IMR-90 (cell line): ENCODE data around the gene CERS6. TPM values are rescaled to one million over a fixed set of nuclear protein-coding genes. Genes with fewer than 3 reads are reported as not detected.

Experiments
- ATAC-seq: fragments of 200-7000 bp; cut with Tn5 transposase; 2 replicates; pipeline ENCODE4 v1.9.1; 2020; ENCODE audit warnings: low read depth, mild to moderate bottlenecking, moderate library complexity
- BruUV-seq: library from RNA; stranded (reverse); fragments of 400-500 nt; replicated peaks from 2 replicates; lab custom pipeline; 2021; lab: Mats Ljungman, UMichigan
- CTCF ChIA-PET: fragments of 300-600 bp; formaldehyde crosslinking; extraction: SDS; loops from one replicate; lab custom pipeline; 2021; ENCODE audit warnings: antibody characterized with exemption; lab: Yijun Ruan, JAX
- POLR2A ChIA-PET: fragments of 300-600 bp; sonication (Branson Sonifier 250); formaldehyde crosslinking; loops from one replicate; lab custom pipeline; 2022; ENCODE audit warnings: antibody characterized with exemption; ENCODE audit not compliant: unreplicated experiment; lab: Charles Lee
- DNase-seq: peaks from one replicate; pipeline ENCODE4 v3.0.0; 2013
- H2AFZ ChIP-seq: replicated peaks from 2 replicates; pipeline ENCODE3; 2013; ENCODE audit warnings: low read length, mild to moderate bottlenecking; ENCODE audit not compliant: poor library complexity
- H2AK5ac ChIP-seq: 2 replicates; pipeline ENCODE4 v1.6.1; 2013; ENCODE audit warnings: low read depth, low read length, inconsistent platforms
- H2AK9ac ChIP-seq: replicated peaks from 2 replicates; pipeline ENCODE3; 2013; ENCODE audit warnings: mild to moderate bottlenecking, low read depth, low read length, moderate library complexity; ENCODE audit not compliant: poor library complexity
- H2BK120ac ChIP-seq: 2 replicates; pipeline ENCODE4 v1.6.1; 2013; ENCODE audit warnings: low read depth, low read length, inconsistent platforms
- H2BK15ac ChIP-seq: 3 replicates; pipeline ENCODE4 v1.6.1; 2013; ENCODE audit warnings: low read depth, low read length, inconsistent platforms
- H2BK20ac ChIP-seq: 2 replicates; pipeline ENCODE4 v1.6.1; 2013; ENCODE audit warnings: low read depth, mild to moderate bottlenecking, inconsistent platforms, low read length, moderate library complexity
- H2BK5ac ChIP-seq: 2 replicates; pipeline ENCODE4 v1.6.1; 2013; ENCODE audit warnings: mild to moderate bottlenecking, low read depth, low read length, inconsistent platforms; ENCODE audit not compliant: poor library complexity, severe bottlenecking
- H3K14ac ChIP-seq: replicated peaks from 2 replicates; pipeline ENCODE4 v1.6.1; 2013; ENCODE audit warnings: low read depth, low read length, inconsistent platforms
- H3K18ac ChIP-seq: 2 replicates; pipeline ENCODE4 v1.6.1; 2013; ENCODE audit warnings: low read depth, low read length, control low read depth
- H3K23ac ChIP-seq: 2 replicates; pipeline ENCODE4 v1.6.1; 2013; ENCODE audit warnings: low read depth, low read length, inconsistent platforms
- H3K27ac ChIP-seq: 2 replicates; pipeline ENCODE4 v1.5.1; 2013; ENCODE audit warnings: mild to moderate bottlenecking, control low read depth, low read length; ENCODE audit not compliant: insufficient read depth
- H3K27me3 ChIP-seq: 2 replicates; pipeline ENCODE4 v1.6.1; 2013; ENCODE audit warnings: low read length; ENCODE audit not compliant: control insufficient read depth, insufficient read depth
- H3K36me3 ChIP-seq: 2 replicates; pipeline ENCODE4 v1.6.1; 2013; ENCODE audit warnings: low read length, mixed read lengths; ENCODE audit not compliant: control insufficient read depth, insufficient read depth
- H3K4ac ChIP-seq: 2 replicates; pipeline ENCODE4 v1.6.1; 2013; ENCODE audit warnings: low read depth, low read length, inconsistent platforms
- H3K4me1 ChIP-seq: 2 replicates; pipeline ENCODE4 v1.6.1; 2013; ENCODE audit warnings: low read length, mixed read lengths; ENCODE audit not compliant: control insufficient read depth, insufficient read depth
- H3K4me2 ChIP-seq: 2 replicates; pipeline ENCODE4 v1.6.1; 2013; ENCODE audit warnings: low read depth, mild to moderate bottlenecking, control low read depth, low read length, moderate library complexity
- H3K4me3 ChIP-seq: 2 replicates; pipeline ENCODE4 v1.5.1; 2013; ENCODE audit warnings: low read depth, mild to moderate bottlenecking, control low read depth, low read length, moderate library complexity; ENCODE audit not compliant: insufficient read depth
- H3K56ac ChIP-seq: 2 replicates; pipeline ENCODE4 v1.6.1; 2013; ENCODE audit warnings: low read length, inconsistent platforms; ENCODE audit not compliant: insufficient read depth; ENCODE audit errors: extremely low read depth
- H3K79me1 ChIP-seq, 2 experiments: 2 replicates each; pipeline ENCODE4 v1.6.1; 2013; ENCODE audit warnings: low read length in 2 of 2, inconsistent platforms in 1 of 2, low read depth in 1 of 2
- H3K9ac ChIP-seq: 2 replicates; pipeline ENCODE4 v1.6.1; 2013; ENCODE audit warnings: low read depth, low read length, control low read depth
- H3K9me1 ChIP-seq: 2 replicates; pipeline ENCODE4 v1.6.1; 2013; ENCODE audit warnings: low read length, inconsistent platforms; ENCODE audit not compliant: insufficient read depth
- H3K9me3 ChIP-seq: 2 replicates; pipeline ENCODE4 v1.6.1; 2013; ENCODE audit warnings: low read length; ENCODE audit not compliant: control insufficient read depth, insufficient read depth
- H4K20me1 ChIP-seq: 2 replicates; pipeline ENCODE4 v1.6.1; 2013; ENCODE audit warnings: low read length, inconsistent platforms; ENCODE audit not compliant: insufficient read depth
- H4K5ac ChIP-seq: 2 replicates; pipeline ENCODE4 v1.6.1; 2013; ENCODE audit warnings: mild to moderate bottlenecking, low read depth, low read length, control low read depth
- H4K8ac ChIP-seq, 2 experiments: 2 replicates each; pipeline ENCODE4 v1.6.1; 2013; ENCODE audit warnings: low read depth in 2 of 2, low read length in 2 of 2, control low read depth in 1 of 2, inconsistent platforms in 1 of 2
- H4K91ac ChIP-seq: 2 replicates; pipeline ENCODE4 v1.6.1; 2013; ENCODE audit warnings: low read depth, low read length, inconsistent platforms; ENCODE audit not compliant: insufficient read depth
- BHLHE40 ChIP-seq: fragments of 150-350 bp; IDR thresholded peaks from 2 replicates; pipeline ENCODE4 v1.6.1; 2016; ENCODE audit warnings: mild to moderate bottlenecking, low read depth, low read length
- CEBPB ChIP-seq: IDR thresholded peaks from 2 replicates; pipeline ENCODE4 v1.6.1; 2012; ENCODE audit warnings: low read depth, low read length, improper control_type of control experiment
- CHD1 ChIP-seq: IDR thresholded peaks from 2 replicates; pipeline ENCODE4 v1.6.1; 2012; ENCODE audit warnings: low read depth, low read length, improper control_type of control experiment
- CTCF ChIP-seq: conservative IDR thresholded peaks from 2 replicates; pipeline ENCODE4 v1.5.1; 2012; ENCODE audit warnings: mild to moderate bottlenecking, low read depth, low read length, improper control_type of control experiment
- ELK1 ChIP-seq: fragments of 150-350 bp; IDR thresholded peaks from 2 replicates; pipeline ENCODE4 v1.6.1; 2016; ENCODE audit warnings: low read depth, mild to moderate bottlenecking, low read length, moderate library complexity, borderline replicate concordance
- FOS ChIP-seq: fragments of 150-350 bp; IDR thresholded peaks from 2 replicates; pipeline ENCODE4 v1.6.1; 2016; ENCODE audit warnings: low read depth, low read length
- MAFK ChIP-seq: IDR thresholded peaks from 2 replicates; pipeline ENCODE4 v1.6.1; 2012; ENCODE audit warnings: low read depth, low read length, improper control_type of control experiment
- MAZ ChIP-seq: IDR thresholded peaks from 2 replicates; pipeline ENCODE4 v1.6.1; 2012; ENCODE audit warnings: low read depth, mild to moderate bottlenecking, low read length, improper control_type of control experiment, moderate library complexity, borderline replicate concordance
- MXI1 ChIP-seq: IDR thresholded peaks from 2 replicates; pipeline ENCODE4 v1.6.1; 2012; ENCODE audit warnings: low read depth, mild to moderate bottlenecking, low read length, moderate library complexity, borderline replicate concordance
- NFE2L2 ChIP-seq: fragments of 150-350 bp; IDR thresholded peaks from 2 replicates; pipeline ENCODE4 v1.6.1; 2016; ENCODE audit warnings: low read depth, mild to moderate bottlenecking, low read length
- POLR2A ChIP-seq: IDR thresholded peaks from 2 replicates; pipeline ENCODE4 v1.6.1; 2012; ENCODE audit warnings: mild to moderate bottlenecking, low read depth, low read length
- RAD21 ChIP-seq: IDR thresholded peaks from 2 replicates; pipeline ENCODE4 v1.6.1; 2012; ENCODE audit warnings: low read length, improper control_type of control experiment
- RCOR1 ChIP-seq: IDR thresholded peaks from 2 replicates; pipeline ENCODE4 v1.6.1; 2012; ENCODE audit warnings: mild to moderate bottlenecking, low read length, improper control_type of control experiment; ENCODE audit not compliant: insufficient replicate concordance
- RFX5 ChIP-seq: IDR thresholded peaks from 2 replicates; pipeline ENCODE4 v1.8.0; 2012; ENCODE audit warnings: low read depth, mild to moderate bottlenecking, low read length, moderate library complexity
- SMC3 ChIP-seq: fragments of 150-350 bp; IDR thresholded peaks from 2 replicates; pipeline ENCODE4 v1.6.1; 2016; ENCODE audit warnings: low read depth, mild to moderate bottlenecking, antibody characterized with exemption, low read length, moderate library complexity
- USF2 ChIP-seq: fragments of 150-350 bp; IDR thresholded peaks from 2 replicates; pipeline ENCODE4 v1.6.1; 2017; ENCODE audit warnings: mild to moderate bottlenecking, antibody characterized with exemption, low read length, low read depth
- WGBS, 2 experiments: methylation state at CpG; one replicate each; pipeline versions ENCODE4 v1.1.5 to v1.1.7; 2013; ENCODE audit warnings: missing lambda C conversion rate in 2 of 2; ENCODE audit not compliant: insufficient read length in 1 of 2; ENCODE audit errors: extremely low coverage in 2 of 2; 5-methylcytosine and 5-hydroxymethylcytosine counted together
- dilution Hi-C: fragments of 300-500 bp; cut with HindIII; formaldehyde crosslinking; loops from one replicate; pipeline ENCODE4 v1.14.3; 2018; ENCODE audit warnings: low sequenced_read_pairs; ENCODE audit not compliant: unreplicated experiment
- in situ Hi-C: fragments of 300-500 bp; cut with MboI; formaldehyde crosslinking; loops from 3 replicates; pipeline ENCODE4 v1.14.3; 2019; ENCODE audit warnings: low sequenced_read_pairs, inconsistent platforms, mixed read lengths
- intact Hi-C: fragments of 100-400 bp; cut with micrococcal nuclease; formaldehyde crosslinking; loops from 2 replicates; pipeline ENCODE4 v1.10.0; 2022
- polyA plus RNA-seq, 3 experiments: library from polyadenylated mRNA; depleted of rRNA; stranded (reverse); fragments of >200 nt; gene quantifications; 2 replicates each; pipeline ENCODE4 v1.2.3, GENCODE V29; 2012; ENCODE audit warnings: low replicate concordance in 1 of 3
- total RNA-seq: library from RNA; depleted of rRNA; stranded (reverse); fragments of >200 nt; gene quantifications from 2 replicates; pipeline ENCODE4 v1.2.3, GENCODE V29; 2012

Gene CERS6
- total and polyA plus RNA-seq, 2 of the 4 experiments (the other 2 are of a cell fraction): 2.1 to 5.7 TPM

GRCh38 chr2:168458139-168458538 is 2.1 kb downstream of the CERS6 start:
- H3K56ac ChIP-seq: no peak overlapping the region
- no peak overlapping the region for H2AK5ac ChIP-seq
- H2BK5ac ChIP-seq: no peak overlapping the region
- intact Hi-C loops (loop anchor here (5.0 to 10.0 kb wide), 5 partner anchors 111 to 297 kb away; partner anchors contain the start of gene STK39), in situ Hi-C loops (no loop called here), dilution Hi-C loops (no loop called here)
- H2AK9ac ChIP-seq: no peak overlapping the region
- no peak for DNase-seq
- no peaks in the 10 kb centered on the region for H3K79me1 ChIP-seq
- no peak overlapping the region for H3K4ac ChIP-seq
- TF ChIP-seq RAD21 (no peak), CEBPB (no peak), FOS (no peak), RFX5 (no peak), SMC3 (no peak), RCOR1 (no peak), MXI1 (no peak), USF2 (no peak), ELK1 (no peak), CTCF (no peak), NFE2L2 (no peak), BHLHE40 (no peak), MAZ (no peak), MAFK (no peak), CHD1 (no peak), POLR2A (no peak)
- no peaks in the 10 kb centered on the region for H4K20me1 ChIP-seq
- no peaks in the 10 kb centered on the region for H3K36me3 ChIP-seq
- no peak overlapping the region for H2BK20ac ChIP-seq
- no CpG with 5 or more reads among the region's 1 CpG for WGBS, 2 experiments
- no peak for ATAC-seq
- H3K27me3 ChIP-seq: no peaks in the 10 kb centered on the region
- no peak overlapping the region for H3K4me2 ChIP-seq
- BruUV-seq: no TSS peak
- CTCF ChIA-PET: no interaction called here
- no peak overlapping the region for H3K23ac ChIP-seq
- no peak overlapping the region for H4K91ac ChIP-seq
- H2AFZ ChIP-seq: no peak overlapping the region
- no peak overlapping the region for H4K5ac ChIP-seq
- no peaks in the 10 kb centered on the region for H3K9me1 ChIP-seq
- no peak overlapping the region for H3K27ac ChIP-seq
- POLR2A ChIA-PET: no interaction called here
- peaks cover 3% of the 10 kb centered on the region; the same call in 1 of the 2 replicates for H3K9me3 ChIP-seq
- H3K4me1 ChIP-seq: no peaks in the 10 kb centered on the region
- H3K18ac ChIP-seq: no peak overlapping the region
- H3K4me3 ChIP-seq: no peak overlapping the region
- no peak overlapping the region for H2BK15ac ChIP-seq
- H3K14ac ChIP-seq: no peak overlapping the region
- H2BK120ac ChIP-seq: no peak overlapping the region
- no peak overlapping the region for H4K8ac ChIP-seq
- no peak overlapping the region for H3K9ac ChIP-seq
